Common myeloid progenitor, CD34-positive (primary cell): ENCODE results near the gene LHX1.

Experiments used
- CTCF ChIA-PET: fragments of 350-600 bp; sonication (Branson Sonifier 250); formaldehyde crosslinking; loops from one replicate; lab custom pipeline; 2021; ENCODE audit warnings: antibody characterized with exemption; lab: Charles Lee
- POLR2A ChIA-PET: fragments of 350-600 bp; sonication (Branson Sonifier 250); formaldehyde crosslinking; loops from one replicate; lab custom pipeline; 2021; ENCODE audit warnings: antibody characterized with exemption; lab: Charles Lee
- DNase-seq, 3 donors: peaks; one replicate each; pipeline versions ENCODE4 v3.0.0 to v3.0.0-alpha.2; 2013
- H3K27ac ChIP-seq, 2 experiments: 1 replicate in 1 of 2; 2 replicates in 1 of 2; pipeline ENCODE4 v1.7.0; 2013; ENCODE audit warnings: inconsistent platforms in 2 of 2, low read length in 2 of 2, mild to moderate bottlenecking in 2 of 2, low read depth in 1 of 2, moderate library complexity in 1 of 2; ENCODE audit not compliant: severe bottlenecking in 2 of 2, insufficient read depth in 1 of 2, poor library complexity in 1 of 2
- H3K27me3 ChIP-seq, 5 experiments: replicated peaks in 2 of 5; 1 replicate in 3 of 5; 2 replicates in 2 of 5; pipeline versions ENCODE4 v1.6.1 to v1.7.0; 2013; ENCODE audit warnings: low read length in 4 of 5, mild to moderate bottlenecking in 2 of 5, moderate library complexity in 2 of 5, inconsistent platforms in 1 of 5; ENCODE audit not compliant: insufficient read depth in 5 of 5, control insufficient read depth in 4 of 5
- H3K36me3 ChIP-seq, 4 experiments: 1 replicate in 2 of 4; 2 replicates in 2 of 4; pipeline versions ENCODE4 v1.6.1 to v1.7.0; 2013; ENCODE audit warnings: low read length in 3 of 4, control low read depth in 1 of 4, mild to moderate bottlenecking in 1 of 4; ENCODE audit not compliant: control insufficient read depth in 4 of 4, insufficient read depth in 4 of 4
- H3K4me1 ChIP-seq, 4 experiments: 1 replicate in 3 of 4; 2 replicates in 1 of 4; pipeline versions ENCODE4 v1.6.1 to v1.7.1; 2013; ENCODE audit warnings: low read length in 3 of 4, mild to moderate bottlenecking in 3 of 4, control low read depth in 1 of 4, inconsistent platforms in 1 of 4, moderate library complexity in 1 of 4; ENCODE audit not compliant: control insufficient read depth in 4 of 4, insufficient read depth in 4 of 4; ENCODE audit errors: control extremely low read depth in 1 of 4
- H3K4me3 ChIP-seq, 7 experiments: 1 replicate in 4 of 7; 2 replicates in 3 of 7; pipeline versions ENCODE4 v1.5.1 to v1.7.0; 2013; ENCODE audit warnings: mild to moderate bottlenecking in 7 of 7, low read length in 6 of 7, moderate library complexity in 6 of 7, inconsistent platforms in 2 of 7, low read depth in 2 of 7, control low read depth in 1 of 7; ENCODE audit not compliant: insufficient read depth in 4 of 7, control insufficient read depth in 1 of 7; ENCODE audit errors: extremely low read depth in 1 of 7
- H3K9me3 ChIP-seq, 5 experiments: 1 replicate in 4 of 5; 2 replicates in 1 of 5; pipeline versions ENCODE4 v1.6.1 to v1.7.1; 2013; ENCODE audit warnings: low read length in 4 of 5, mild to moderate bottlenecking in 2 of 5, inconsistent platforms in 1 of 5, low read depth in 1 of 5, moderate library complexity in 1 of 5; ENCODE audit not compliant: control insufficient read depth in 4 of 5, insufficient read depth in 2 of 5; ENCODE audit errors: control extremely low read depth in 1 of 5
- WGBS: methylation state at CpG from one replicate; pipeline ENCODE4 v1.1.5; 2013; ENCODE audit not compliant: insufficient coverage; 5-methylcytosine and 5-hydroxymethylcytosine counted together

LHX1 gene

DNA sequence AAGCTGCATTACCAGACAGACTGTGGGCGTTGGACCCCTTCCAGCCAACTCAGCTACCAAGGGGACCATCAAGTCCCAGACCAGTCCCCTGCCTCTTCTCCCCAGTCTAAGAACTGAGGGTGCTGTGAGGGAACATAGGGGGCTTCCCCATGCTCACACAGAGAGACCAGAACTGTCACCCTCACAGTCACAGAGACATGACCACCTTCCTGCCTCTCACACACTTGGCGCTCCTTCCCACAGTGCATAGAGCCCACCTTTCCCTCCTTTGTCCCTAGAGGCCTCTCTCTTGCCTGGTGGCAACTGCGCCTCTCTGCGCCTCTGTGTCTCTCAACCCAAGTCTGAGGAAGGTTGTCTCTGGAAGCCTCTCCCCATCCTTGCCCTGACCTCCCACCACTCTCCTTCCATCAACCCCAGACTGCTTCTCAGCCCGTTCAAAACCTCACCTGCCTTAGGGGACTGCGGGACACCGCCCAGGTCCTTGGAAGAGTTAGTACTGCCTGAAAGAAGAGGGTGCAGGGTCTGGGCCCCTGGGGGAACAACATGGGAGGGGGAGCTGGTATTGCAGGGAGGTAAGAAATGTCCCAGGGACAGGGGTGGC, 6.1 kb upstream of the LHX1 start:
- H3K4me1 ChIP-seq, result peaks cover 0 to 51% (median 25%) of the 10 kb centered on the region in 4 experiments
- WGBS, result 33% methylated on average over 4 of the region's 7 CpGs
- no peak overlapping the region for H3K27ac ChIP-seq
- no peak overlapping the region for H3K4me3 ChIP-seq
- DNase-seq, result no peak
- peaks cover 0 to 4% (median 0%) of the 10 kb centered on the region in 5 experiments for H3K9me3 ChIP-seq
- peaks cover 2 to 100% (median 76%) of the 10 kb centered on the region in 5 experiments for H3K27me3 ChIP-seq
- CTCF ChIA-PET, result interaction anchor here (1.1 kb wide), 1 partner anchor 10 kb away, joined by 3 read pairs; no protein-coding TSS in a partner anchor
- POLR2A ChIA-PET, result no interaction called here
- H3K36me3 ChIP-seq, result no peaks in the 10 kb centered on the region

DNA sequence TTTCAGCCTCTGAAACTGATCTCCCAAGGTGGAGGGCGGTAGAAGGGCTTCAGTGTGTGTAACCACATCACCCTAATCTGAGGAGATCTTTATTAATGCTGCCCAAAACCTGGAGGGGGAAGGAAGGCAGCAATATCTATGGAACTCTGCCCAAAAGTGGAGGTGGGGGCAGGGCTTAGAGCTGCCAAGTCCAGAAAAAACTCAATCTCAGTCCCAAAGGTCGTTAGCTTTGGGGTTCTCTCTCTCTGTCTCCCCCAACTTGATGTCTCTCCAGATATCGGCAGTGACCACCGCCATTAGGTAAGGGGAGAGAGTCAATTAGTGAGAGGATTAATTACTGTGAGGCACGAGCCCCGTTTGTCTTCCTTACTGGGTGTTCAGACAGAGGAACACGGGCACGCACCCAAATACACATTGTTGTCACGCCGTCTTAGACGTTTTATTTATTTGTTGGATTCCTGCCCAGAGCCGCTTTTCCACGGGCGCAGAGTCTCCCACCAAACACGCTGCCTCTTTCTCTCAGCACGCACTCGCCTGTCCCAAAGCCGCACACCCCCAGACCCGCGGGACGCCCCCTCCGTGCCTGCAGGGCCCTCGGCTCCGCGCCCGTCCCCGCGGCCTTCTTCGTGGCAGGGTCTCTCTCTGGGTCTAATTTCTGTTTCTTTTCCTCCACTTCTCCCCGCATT, 5.4 kb upstream of the LHX1 start:
- Histone ChIP-seq H3K4me3 (peak overlapping the region in 2 of 7 experiments; percentile 32 to 40), H3K27ac (no peak overlapping the region), H3K9me3 (peaks cover 0 to 4% (median 0%) of the 10 kb centered on the region in 5 experiments), H3K4me1 (peaks cover 0 to 57% (median 28%) of the 10 kb centered on the region in 4 experiments), H3K36me3 (no peaks in the 10 kb centered on the region), H3K27me3 (peaks cover 0 to 100% (median 77%) of the 10 kb centered on the region in 5 experiments)
- WGBS, result 2% methylated on average over 27 of the region's 30 CpGs
- peak in 1 of 3 donors; percentile 40 for DNase-seq
- POLR2A ChIA-PET, result no interaction called here
- CTCF ChIA-PET, result no interaction called here

DNA sequence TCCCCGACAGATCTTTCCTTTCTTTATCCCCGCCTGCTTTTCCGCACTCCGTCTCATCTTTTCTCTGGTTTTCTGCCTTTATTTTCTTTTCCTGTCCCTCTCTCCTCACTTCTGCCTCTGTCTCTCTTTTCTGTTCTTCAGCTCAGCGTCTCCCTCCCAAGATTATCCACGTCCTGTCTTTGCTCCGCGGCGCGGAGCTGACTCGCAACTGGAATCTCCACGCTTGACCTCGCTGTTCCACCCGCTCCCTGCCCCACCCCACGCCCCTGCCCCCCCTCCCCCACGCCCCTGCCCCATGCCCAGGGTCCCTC, 4.9 kb upstream of the LHX1 start:
- DNase-seq, result no peak
- Histone ChIP-seq H3K27me3 (peaks cover 0 to 100% (median 78%) of the 10 kb centered on the region in 5 experiments), H3K4me1 (peaks cover 0 to 62% (median 33%) of the 10 kb centered on the region in 4 experiments), H3K36me3 (no peaks in the 10 kb centered on the region), H3K9me3 (peaks cover 0 to 4% (median 0%) of the 10 kb centered on the region in 5 experiments), H3K4me3 (peak overlapping the region in 2 of 7 experiments; percentile 32 to 40), H3K27ac (no peak overlapping the region)
- CTCF ChIA-PET, result no interaction called here
- POLR2A ChIA-PET, result no interaction called here
- WGBS, result 3% methylated on average over 5 of the region's 16 CpGs

DNA sequence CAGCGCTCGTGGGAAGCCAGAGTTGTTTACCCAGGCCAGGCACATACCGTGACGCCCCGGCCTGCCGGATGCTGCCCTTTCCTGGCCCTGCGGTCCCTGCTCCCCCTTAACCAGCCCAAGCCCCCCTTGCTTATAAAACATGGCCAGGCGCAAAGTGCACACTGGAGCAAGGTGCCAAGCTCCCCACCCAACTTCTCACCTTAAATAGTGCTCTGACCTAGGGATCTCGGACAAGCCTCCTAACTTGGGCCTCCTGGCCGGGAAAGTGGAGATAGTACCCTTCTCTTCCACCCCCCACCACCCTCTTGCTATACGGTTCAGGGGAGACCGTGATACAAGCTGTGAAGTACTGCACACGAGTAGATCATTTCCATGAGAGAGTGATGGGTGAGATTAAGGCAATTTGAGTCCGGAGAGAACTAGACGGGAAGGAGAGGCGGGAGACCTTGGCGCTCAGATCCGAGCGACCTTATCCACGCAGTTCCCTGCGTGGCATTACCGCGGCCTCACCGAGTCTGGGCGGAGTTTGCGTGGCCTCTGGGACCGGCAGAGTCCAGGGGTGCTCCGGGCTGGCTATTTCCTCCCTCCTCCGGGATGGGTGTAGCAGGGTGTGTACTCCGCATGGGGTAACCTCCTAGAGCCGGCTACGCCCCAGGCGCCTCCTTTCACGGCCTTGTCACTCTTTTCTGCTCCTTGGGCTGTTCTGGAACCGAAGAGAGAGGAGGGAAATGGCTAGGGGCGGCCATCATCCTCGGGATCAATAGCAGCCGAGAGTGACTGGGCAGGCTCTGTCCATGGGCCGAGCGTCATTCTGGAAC, 4.4 kb upstream of the LHX1 start:
- CTCF ChIA-PET, result interaction anchor here (1.4 kb wide), 1 partner anchor 28 kb away, joined by 3 read pairs; no protein-coding TSS in a partner anchor
- H3K36me3 ChIP-seq, result no peaks in the 10 kb centered on the region
- H3K9me3 ChIP-seq, result peaks cover 0 to 4% (median 0%) of the 10 kb centered on the region in 5 experiments
- no peak overlapping the region for H3K27ac ChIP-seq
- WGBS, result 6% methylated on average over 29 of the region's 40 CpGs
- DNase-seq, result no peak
- H3K27me3 ChIP-seq, result peaks cover 0 to 100% (median 79%) of the 10 kb centered on the region in 5 experiments
- peaks cover 0 to 66% (median 37%) of the 10 kb centered on the region in 4 experiments for H3K4me1 ChIP-seq
- H3K4me3 ChIP-seq, result no peak overlapping the region
- POLR2A ChIA-PET, result interaction anchor here (1.3 kb wide), 1 partner anchor 16 kb away, joined by 3 read pairs; the partner anchor contains the start of gene AATF

DNA sequence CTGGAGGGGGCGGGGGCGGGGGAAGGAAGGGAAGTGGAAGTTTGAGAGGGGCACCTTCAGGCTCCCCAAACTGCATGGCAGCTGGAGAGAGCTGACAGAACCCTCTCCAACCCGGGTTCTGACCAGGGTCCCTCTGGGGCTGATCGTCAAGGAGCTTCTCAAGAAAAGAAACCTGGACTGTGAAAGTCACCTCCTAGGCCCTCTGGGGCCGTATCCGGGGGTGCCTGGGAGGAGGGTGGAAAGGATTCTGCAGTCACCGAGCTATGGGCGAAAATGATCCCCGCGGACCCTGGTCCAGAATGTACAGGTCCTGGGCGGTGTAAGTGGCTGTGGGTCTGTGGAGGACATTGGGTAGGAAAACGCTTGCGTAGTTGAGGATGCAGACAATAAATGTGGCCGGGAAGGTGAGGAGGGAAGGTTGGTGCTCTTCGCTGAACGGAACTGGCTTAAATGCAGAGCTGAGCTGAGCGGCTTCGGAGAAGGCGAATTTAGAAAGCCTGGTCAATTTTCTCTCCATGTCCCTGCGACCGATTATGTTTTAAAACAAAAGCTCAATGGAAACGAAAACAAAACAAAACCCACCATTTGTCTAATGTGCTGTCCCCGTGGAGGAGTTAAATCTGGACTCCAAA, 3.6 kb upstream of the LHX1 start:
- Histone ChIP-seq H3K27me3 (peaks cover 0 to 100% (median 79%) of the 10 kb centered on the region in 5 experiments), H3K9me3 (peaks cover 0 to 4% (median 0%) of the 10 kb centered on the region in 5 experiments), H3K27ac (no peak overlapping the region), H3K4me3 (peak overlapping the region in 1 of 7 experiments; percentile 33), H3K36me3 (no peaks in the 10 kb centered on the region), H3K4me1 (peaks cover 0 to 67% (median 37%) of the 10 kb centered on the region in 4 experiments)
- CTCF ChIA-PET, result interaction anchor here (1.4 kb wide), 1 partner anchor 27 kb away, joined by 3 read pairs; no protein-coding TSS in a partner anchor
- DNase-seq, result no peak
- WGBS, result 5% methylated on average over 18 of the region's 23 CpGs
- POLR2A ChIA-PET, result interaction anchor here (1.3 kb wide), 1 partner anchor 15 kb away, joined by 3 read pairs; the partner anchor contains the start of gene AATF

DNA sequence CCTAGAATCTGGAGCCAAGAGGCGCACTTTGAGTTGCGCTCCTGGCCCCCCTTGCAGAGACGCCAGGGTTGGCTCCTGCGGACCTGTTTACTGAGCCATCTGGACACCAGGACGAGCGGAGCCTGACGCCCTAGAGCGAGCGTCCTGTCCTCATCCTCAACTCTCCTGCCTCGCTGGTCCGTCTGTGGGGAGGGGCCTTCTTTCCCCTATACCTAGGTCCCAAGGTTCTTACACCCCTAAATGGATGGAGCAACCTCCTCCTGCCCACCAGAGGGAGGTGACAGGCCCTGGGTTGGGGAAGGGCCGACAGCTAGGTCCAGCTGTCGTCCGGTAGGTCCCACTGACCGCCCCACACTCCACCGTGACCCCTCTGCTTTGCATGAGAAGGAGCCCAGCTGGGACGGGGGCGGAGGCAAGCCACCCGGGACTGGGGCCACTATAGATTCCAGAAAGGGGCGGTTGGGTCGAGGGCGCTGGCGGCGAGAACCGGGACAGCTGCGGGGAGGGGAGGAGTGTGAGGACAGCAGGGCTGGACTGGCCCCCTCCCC, 3.1 kb upstream of the LHX1 start:
- Histone ChIP-seq H3K4me3 (peak overlapping the region in 2 of 7 experiments; percentile 11 to 33), H3K9me3 (peaks cover 0 to 6% (median 0%) of the 10 kb centered on the region in 5 experiments), H3K27ac (no peak overlapping the region), H3K36me3 (no peaks in the 10 kb centered on the region), H3K4me1 (peaks cover 0 to 70% (median 38%) of the 10 kb centered on the region in 4 experiments), H3K27me3 (peaks cover 0 to 100% (median 79%) of the 10 kb centered on the region in 5 experiments)
- ChIA-PET POLR2A (no interaction called here), CTCF (interaction anchor here (1.4 kb wide), 1 partner anchor 27 kb away, joined by 3 read pairs; no protein-coding TSS in a partner anchor)
- DNase-seq, result no peak
- 4% methylated on average over 17 of the region's 26 CpGs for WGBS
